GM23338 (cell line): Measurements from ENCODE around the gene ARL15. TPM values are rescaled to one million over a fixed set of nuclear protein-coding genes. Genes with fewer than 3 reads are reported as not detected.

ENCODE experiments used
- ATAC-seq: fragments of 200-7000 bp; cut with Tn5 transposase; 3 replicates; pipeline ENCODE4 v1.9.1; 2020
- DNase-seq: peaks from one replicate; pipeline ENCODE4 v3.0.0-alpha.2; 2015; ENCODE audit warnings: low spot score
- H2AFZ ChIP-seq: fragments of 200-600 bp; sonication (generic); 2 replicates; pipeline ENCODE4 v1.8.0; 2016; ENCODE audit warnings: antibody characterized with exemption, mild to moderate bottlenecking, moderate library complexity
- H3F3A ChIP-seq: fragments of 200-600 bp; sonication (generic); replicated peaks from 2 replicates; pipeline ENCODE4 v1.8.0; 2017; ENCODE audit warnings: antibody characterized with exemption, mixed run types, low read depth
- H3K27ac ChIP-seq: fragments of 200-600 bp; sonication (generic); 2 replicates; pipeline ENCODE4 v1.6.1; 2016; ENCODE audit warnings: low read depth
- H3K27me3 ChIP-seq: fragments of 200-600 bp; sonication (generic); 2 replicates; pipeline ENCODE4 v1.8.0; 2016; ENCODE audit warnings: mild to moderate bottlenecking, mixed run types, moderate library complexity; ENCODE audit not compliant: insufficient read depth
- H3K36me3 ChIP-seq: fragments of 200-600 bp; sonication (generic); 2 replicates; pipeline ENCODE4 v1.8.0; 2016; ENCODE audit warnings: mild to moderate bottlenecking; ENCODE audit not compliant: insufficient read depth
- H3K4me1 ChIP-seq: fragments of 200-600 bp; sonication (generic); 2 replicates; pipeline ENCODE4 v1.8.0; 2016; ENCODE audit warnings: mild to moderate bottlenecking, moderate library complexity; ENCODE audit not compliant: insufficient read depth
- H3K4me2 ChIP-seq: fragments of 200-600 bp; sonication (generic); 2 replicates; pipeline ENCODE4 v1.7.1; 2017; ENCODE audit warnings: mixed run types
- H3K4me3 ChIP-seq: fragments of 200-600 bp; sonication (generic); 2 replicates; pipeline ENCODE4 v1.6.1; 2016; ENCODE audit warnings: mixed run types
- H3K79me2 ChIP-seq: fragments of 200-600 bp; sonication (generic); replicated peaks from 2 replicates; pipeline ENCODE4 v1.8.0; 2017; ENCODE audit warnings: mild to moderate bottlenecking; ENCODE audit not compliant: insufficient read depth
- H3K9me2 ChIP-seq: fragments of 200-600 bp; sonication (generic); 2 replicates; pipeline ENCODE4 v1.8.0; 2017; ENCODE audit not compliant: insufficient read depth
- H4K20me1 ChIP-seq: fragments of 200-600 bp; sonication (generic); replicated peaks from 2 replicates; pipeline ENCODE4 v1.8.0; 2017; ENCODE audit warnings: mild to moderate bottlenecking; ENCODE audit not compliant: insufficient read depth
- H3K27ac Mint-ChIP-seq: 2 replicates; pipeline ENCODE4 v1.8.0; 2020; ENCODE audit warnings: inconsistent platforms, mild to moderate bottlenecking, moderate library complexity, mixed read lengths
- H3K27me3 Mint-ChIP-seq: 3 replicates; pipeline ENCODE4 v1.8.0; 2022; ENCODE audit warnings: low read depth, mild to moderate bottlenecking, moderate library complexity, mixed read lengths, inconsistent platforms; ENCODE audit not compliant: insufficient read depth, poor library complexity
- H3K36me3 Mint-ChIP-seq: 3 replicates; pipeline ENCODE4 v1.8.0; 2021; ENCODE audit warnings: low read depth, mild to moderate bottlenecking, inconsistent platforms, moderate library complexity, mixed read lengths
- H3K4me1 Mint-ChIP-seq: 3 replicates; pipeline ENCODE4 v1.8.0; 2020; ENCODE audit warnings: mild to moderate bottlenecking, inconsistent platforms, mixed read lengths
- H3K4me3 Mint-ChIP-seq: 3 replicates; pipeline ENCODE4 v1.8.0; 2021; ENCODE audit warnings: moderate library complexity, mild to moderate bottlenecking, inconsistent platforms, mixed read lengths
- H3K9me3 Mint-ChIP-seq: 3 replicates; pipeline ENCODE4 v1.8.0; 2020; ENCODE audit warnings: moderate library complexity, mild to moderate bottlenecking, inconsistent platforms, mixed read lengths
- CREB1 ChIP-seq: fragments of 250-450 bp; sonication (Bioruptor Pico); IDR thresholded peaks from 2 replicates; pipeline ENCODE4 v1.5.0; 2020; ENCODE audit warnings: low read depth, mild to moderate bottlenecking, moderate library complexity
- CTCF ChIP-seq, 2 experiments: fragments of 200-600 bp in 1 of 2; sonication (generic) in 1 of 2; conservative IDR thresholded peaks; 2 replicates each; pipeline versions ENCODE4 v1.5.1 to v1.6.1; 2016 to 2017; ENCODE audit warnings: antibody characterized with exemption in 2 of 2, low read depth in 2 of 2, mild to moderate bottlenecking in 2 of 2, moderate library complexity in 1 of 2
- EZH2 ChIP-seq: fragments of 200-600 bp; sonication (generic); IDR thresholded peaks from one replicate; pipeline ENCODE4 v1.8.0; 2017; ENCODE audit warnings: antibody characterized with exemption, mild to moderate bottlenecking, low read depth; ENCODE audit not compliant: unreplicated experiment
- EZH2phosphoT487 ChIP-seq: fragments of 200-600 bp; sonication (generic); IDR thresholded peaks from one replicate; pipeline ENCODE4 v1.8.1; 2018; ENCODE audit warnings: antibody characterized with exemption; ENCODE audit not compliant: unreplicated experiment
- JUNB ChIP-seq: IDR thresholded peaks from one replicate; pipeline ENCODE4 v1.6.1; 2016; ENCODE audit warnings: antibody characterized with exemption; ENCODE audit not compliant: unreplicated experiment
- POLR2AphosphoS5 ChIP-seq: IDR thresholded peaks from 2 replicates; pipeline ENCODE4 v1.6.1; 2016; ENCODE audit warnings: antibody characterized with exemption, low read depth
- REST ChIP-seq: IDR thresholded peaks from one replicate; pipeline ENCODE4 v1.6.1; 2018; ENCODE audit warnings: antibody characterized with exemption; ENCODE audit not compliant: unreplicated experiment
- STAT1 ChIP-seq: IDR thresholded peaks from one replicate; pipeline ENCODE4 v1.6.1; 2016; ENCODE audit warnings: antibody characterized with exemption; ENCODE audit not compliant: unreplicated experiment
- ZNF114 ChIP-seq: fragments of 250-450 bp; sonication (Bioruptor Pico); IDR thresholded peaks from 2 replicates; pipeline ENCODE4 v1.5.0; 2020; ENCODE audit warnings: mild to moderate bottlenecking, moderate library complexity
- ZNF331 ChIP-seq: fragments of 250-450 bp; sonication (Bioruptor Pico); IDR thresholded peaks from 2 replicates; pipeline ENCODE4 v1.5.0; 2020; ENCODE audit warnings: low read depth, mild to moderate bottlenecking, moderate library complexity
- polyA plus RNA-seq: library from polyadenylated mRNA; unstranded; fragments of >200 nt; fragmentation: Nextera tagmentation; extraction: Ambion mirVana; gene quantifications from 2 replicates; pipeline ENCODE4 v1.2.1, GENCODE V29; 2016
- total RNA-seq: library from RNA; depleted of rRNA; stranded (reverse); fragments of >200 nt; shearing (Covaris generic); gene quantifications from 2 replicates; pipeline ENCODE4 v1.2.3, GENCODE V29; 2014

The ARL15 gene
- total and polyA plus RNA-seq, 2 experiments from 2014 or later = 13.0 to 54.0 TPM

GRCh38 chr5:54337523-54337922, 27.1 kb upstream of the ARL15 start:
- no peaks in the 10 kb centered on the region for H3K79me2 ChIP-seq
- no peak overlapping the region for H3K27ac Mint-ChIP-seq
- no peaks in the 10 kb centered on the region for H3K4me1 ChIP-seq
- no peaks in the 10 kb centered on the region for H4K20me1 ChIP-seq
- H2AFZ ChIP-seq = no peak overlapping the region
- H3K27me3 ChIP-seq = no peaks in the 10 kb centered on the region
- no peak overlapping the region for H3K4me3 Mint-ChIP-seq
- no peak overlapping the region for H3K27ac ChIP-seq
- ATAC-seq (no peak), DNase-seq (no peak)
- H3K4me2 ChIP-seq = no peak overlapping the region
- no peaks in the 10 kb centered on the region for H3K36me3 ChIP-seq
- no peaks in the 10 kb centered on the region for H3F3A ChIP-seq
- no peak for TF ChIP-seq ZNF114 (CRISPR knock-in tag)
- TF ChIP-seq JUNB = no peak
- TF ChIP-seq CTCF (conservative IDR thresholded peaks at IDR 0.05; ENCODE audit: low read depth in 2 of 2) = no peak
- no peak for TF ChIP-seq CREB1 (CRISPR knock-in tag)
- no peak for TF ChIP-seq EZH2
- TF ChIP-seq POLR2AphosphoS5 = no peak
- TF ChIP-seq ZNF331 (CRISPR knock-in tag) = no peak
- no peak for TF ChIP-seq STAT1
- H3K27me3 Mint-ChIP-seq = no peaks in the 10 kb centered on the region
- H3K4me3 ChIP-seq = no peak overlapping the region
- H3K36me3 Mint-ChIP-seq = no peaks in the 10 kb centered on the region
- H3K9me2 ChIP-seq = no peaks in the 10 kb centered on the region
- peaks cover 2% of the 10 kb centered on the region; the same call in 2 of the 3 replicates for H3K9me3 Mint-ChIP-seq
- no peaks in the 10 kb centered on the region for H3K4me1 Mint-ChIP-seq

DNA sequence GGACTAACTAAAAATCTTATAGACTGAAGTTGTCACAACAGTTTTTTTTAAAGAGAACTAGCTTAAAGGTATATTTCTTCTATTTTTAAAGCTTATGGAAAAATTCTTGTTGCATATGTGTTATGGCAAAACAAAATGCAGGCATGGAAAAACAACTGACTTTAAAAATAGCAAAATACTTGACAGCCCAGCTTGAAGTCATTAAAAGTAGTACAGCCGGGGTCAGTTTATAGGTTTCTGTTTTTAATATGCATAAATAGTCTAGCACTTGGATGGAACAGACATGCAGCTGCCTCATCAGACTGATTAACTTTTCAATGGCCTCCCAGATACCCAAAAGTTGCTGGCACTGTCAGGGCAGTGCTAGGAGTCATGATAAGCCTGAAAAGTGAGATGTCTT, 22.3 kb upstream of the ARL15 start:
- H4K20me1 ChIP-seq = no peaks in the 10 kb centered on the region
- H3K27ac Mint-ChIP-seq = no peak overlapping the region
- DNase-seq (no peak), ATAC-seq (no peak)
- no peaks in the 10 kb centered on the region for H3K36me3 Mint-ChIP-seq
- H3K4me3 ChIP-seq = no peak overlapping the region
- H3K4me1 ChIP-seq = no peaks in the 10 kb centered on the region
- H3F3A ChIP-seq = no peaks in the 10 kb centered on the region
- H3K4me1 Mint-ChIP-seq = no peaks in the 10 kb centered on the region
- no peaks in the 10 kb centered on the region for H3K36me3 ChIP-seq
- H3K27me3 ChIP-seq = no peaks in the 10 kb centered on the region
- H3K4me3 Mint-ChIP-seq = no peak overlapping the region
- no peaks in the 10 kb centered on the region for H3K79me2 ChIP-seq
- H3K27me3 Mint-ChIP-seq = no peaks in the 10 kb centered on the region
- no peak overlapping the region; the same call in 1 of the 2 replicates for H2AFZ ChIP-seq
- no peaks in the 10 kb centered on the region; the same call in 2 of the 3 replicates for H3K9me3 Mint-ChIP-seq
- peaks cover 11% of the 10 kb centered on the region for H3K9me2 ChIP-seq
- H3K4me2 ChIP-seq = no peak overlapping the region
- no peak overlapping the region for H3K27ac ChIP-seq
- TF ChIP-seq EZH2 = no peak
- TF ChIP-seq EZH2phosphoT487 = no peak
- no peak for TF ChIP-seq REST
- no peak for TF ChIP-seq CTCF (conservative IDR thresholded peaks at IDR 0.05; ENCODE audit: low read depth in 2 of 2)
- TF ChIP-seq JUNB = no peak
- no peak for TF ChIP-seq CREB1 (CRISPR knock-in tag)
- TF ChIP-seq ZNF331 (CRISPR knock-in tag) = no peak
- no peak for TF ChIP-seq STAT1
- TF ChIP-seq ZNF114 (CRISPR knock-in tag) = no peak
